Embryonic facial prominence (tissue), 1 donor: ENCODE measurements around the gene ITK.
A peak's percentile ranks its signal among the peaks of the same experiment; 100 is the strongest.

ENCODE experiments used
- DNase-seq: peaks from one replicate; pipeline ENCODE4 v3.0.0-alpha.2; 2016; ENCODE audit errors: extremely low spot score

The ITK gene

DNA sequence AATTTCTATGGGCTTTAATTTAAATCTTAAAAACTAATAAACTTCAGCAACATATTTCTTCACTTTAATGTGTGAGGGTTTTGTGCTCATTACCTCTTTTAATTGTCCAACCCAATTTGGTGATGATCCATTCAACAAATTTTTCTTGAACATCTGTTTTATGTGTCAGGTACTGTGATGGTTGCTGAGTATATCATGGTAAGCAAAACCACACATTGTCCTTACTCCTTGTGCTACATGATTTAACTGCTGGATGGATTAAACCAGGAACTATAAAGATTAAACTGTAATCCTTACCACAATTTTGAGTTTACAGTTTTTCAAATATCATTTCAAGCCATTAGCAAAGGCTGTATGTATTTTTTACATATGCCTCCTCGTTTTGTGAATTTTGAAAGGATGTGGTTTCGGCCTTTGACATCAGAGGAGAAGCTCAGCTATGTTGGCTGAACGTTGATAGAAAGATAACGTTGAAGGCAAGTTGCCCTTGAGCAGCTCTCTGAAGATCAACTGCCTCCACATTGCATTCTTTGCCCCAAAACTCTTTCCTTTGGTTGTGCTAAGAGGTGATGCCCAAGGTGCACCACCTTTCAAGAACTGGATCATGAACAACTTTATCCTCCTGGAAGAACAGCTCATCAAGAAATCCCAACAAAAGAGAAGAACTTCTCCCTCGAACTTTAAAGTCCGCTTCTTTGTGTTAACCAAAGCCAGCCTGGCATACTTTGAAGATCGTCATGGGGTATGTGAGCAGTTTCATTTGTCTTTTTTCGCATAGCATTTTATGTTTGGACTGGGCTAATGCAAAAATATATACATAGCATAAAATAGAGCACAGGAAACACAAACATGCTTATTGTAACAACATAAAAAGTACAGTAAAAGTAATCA lies at the start of gene ITK:
Gene ITK (plus strand): TSS at position 467 of the 891 bp plus-strand sequence. CDS start 138 bp downstream, at position 605.
- no peak for DNase-seq

DNA sequence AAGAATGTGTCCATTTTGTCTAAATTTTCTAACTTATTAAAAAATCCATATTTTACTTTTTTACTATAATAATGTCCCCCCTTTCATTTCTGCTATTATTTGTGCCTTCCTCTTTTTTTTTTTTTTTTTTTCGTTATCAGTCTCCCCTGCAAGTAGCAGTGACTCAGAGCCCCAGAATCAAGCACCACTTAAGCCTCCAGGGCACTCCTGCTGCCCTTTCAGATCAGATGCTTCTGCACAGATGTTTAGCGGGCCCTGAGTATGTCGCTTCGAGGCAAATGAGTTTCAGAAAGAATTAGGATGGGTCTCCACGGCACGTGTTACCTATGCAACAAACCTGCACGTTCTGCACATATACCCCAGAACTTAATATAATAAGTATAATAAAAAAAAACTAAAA lies 49.7 kb upstream of the ITK start:
- DNase-seq = no peak

DNA sequence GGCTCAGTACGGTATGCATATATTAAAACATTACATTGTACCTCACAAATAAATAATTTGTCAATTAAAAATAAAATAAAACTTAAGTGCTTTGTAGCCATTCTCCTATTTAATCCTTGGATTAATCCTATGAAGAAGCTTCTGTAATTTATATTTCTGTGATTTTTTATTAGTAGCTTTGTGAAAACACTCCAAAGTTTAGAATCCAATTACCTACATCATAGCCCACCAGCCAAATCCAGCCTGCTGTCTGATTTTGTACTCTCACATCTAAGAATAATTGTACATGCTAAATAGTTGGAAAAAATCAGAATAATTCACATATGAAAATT lies 48.4 kb upstream of the ITK start:
- DNase-seq = no peak

DNA sequence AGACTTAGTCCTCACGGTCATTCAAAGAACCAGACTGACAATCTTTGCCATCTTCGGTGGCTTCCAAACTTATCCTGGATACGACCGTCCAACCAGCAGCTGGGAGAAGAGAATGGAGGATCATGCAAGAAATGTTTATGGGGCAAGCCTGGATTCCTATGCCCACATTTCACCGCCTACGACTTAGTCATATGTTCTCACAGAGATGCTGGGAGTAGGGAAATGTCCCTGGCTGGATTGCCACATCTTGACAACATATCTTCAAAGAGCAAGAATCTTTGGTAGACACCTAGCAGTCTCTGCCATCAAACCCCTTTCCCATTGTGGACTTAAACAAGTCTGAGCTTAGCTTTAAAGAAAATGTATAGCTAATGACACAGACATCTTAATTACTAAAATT lies 42.9 kb upstream of the ITK start:
- no peak for DNase-seq

DNA sequence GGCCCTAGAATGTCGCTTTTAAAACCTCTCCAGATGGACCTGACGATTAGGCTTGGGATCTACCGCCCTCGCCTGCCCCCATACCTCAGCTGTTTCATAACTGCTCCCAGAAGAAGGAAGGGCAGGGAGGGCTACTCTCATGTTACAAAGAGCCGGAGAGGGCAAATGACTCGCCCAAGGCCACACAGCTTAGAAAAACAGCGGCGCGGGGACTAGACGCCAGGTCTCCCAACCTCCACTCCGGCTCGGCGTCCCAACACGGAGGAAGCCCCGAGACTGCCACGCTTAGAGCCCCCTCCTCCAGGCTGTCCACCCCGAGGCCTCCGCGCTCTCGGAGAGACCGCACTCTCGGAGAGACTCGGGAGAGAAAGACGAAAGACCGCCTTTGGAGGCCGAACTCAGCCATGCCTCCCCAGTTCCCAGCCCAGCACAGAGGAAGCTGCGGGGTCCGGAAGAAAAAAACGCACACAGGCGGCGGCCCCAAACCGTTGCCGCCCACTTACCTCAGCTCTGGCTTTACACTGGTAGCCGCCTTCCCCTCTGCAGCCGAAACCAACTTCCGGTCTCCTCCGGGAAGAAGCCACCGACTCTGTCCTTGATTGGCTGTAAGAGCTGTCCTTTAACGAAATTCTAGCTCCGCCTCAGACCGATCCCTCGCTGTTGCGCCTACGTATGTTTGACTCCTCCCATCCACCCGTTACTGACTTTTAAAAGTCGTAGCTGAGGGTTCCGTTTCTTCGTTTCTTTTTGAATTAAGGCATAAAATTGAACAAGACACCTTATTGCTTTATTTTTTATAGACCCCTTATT lies 38.1 kb upstream of the ITK start, which contains the start of gene MED7:
Gene MED7 (minus strand): TSS at position 549 of the 810 bp plus-strand sequence. CDS start 3,434 bp downstream, outside the sequence.
- DNase-seq = peak; percentile 100

DNA sequence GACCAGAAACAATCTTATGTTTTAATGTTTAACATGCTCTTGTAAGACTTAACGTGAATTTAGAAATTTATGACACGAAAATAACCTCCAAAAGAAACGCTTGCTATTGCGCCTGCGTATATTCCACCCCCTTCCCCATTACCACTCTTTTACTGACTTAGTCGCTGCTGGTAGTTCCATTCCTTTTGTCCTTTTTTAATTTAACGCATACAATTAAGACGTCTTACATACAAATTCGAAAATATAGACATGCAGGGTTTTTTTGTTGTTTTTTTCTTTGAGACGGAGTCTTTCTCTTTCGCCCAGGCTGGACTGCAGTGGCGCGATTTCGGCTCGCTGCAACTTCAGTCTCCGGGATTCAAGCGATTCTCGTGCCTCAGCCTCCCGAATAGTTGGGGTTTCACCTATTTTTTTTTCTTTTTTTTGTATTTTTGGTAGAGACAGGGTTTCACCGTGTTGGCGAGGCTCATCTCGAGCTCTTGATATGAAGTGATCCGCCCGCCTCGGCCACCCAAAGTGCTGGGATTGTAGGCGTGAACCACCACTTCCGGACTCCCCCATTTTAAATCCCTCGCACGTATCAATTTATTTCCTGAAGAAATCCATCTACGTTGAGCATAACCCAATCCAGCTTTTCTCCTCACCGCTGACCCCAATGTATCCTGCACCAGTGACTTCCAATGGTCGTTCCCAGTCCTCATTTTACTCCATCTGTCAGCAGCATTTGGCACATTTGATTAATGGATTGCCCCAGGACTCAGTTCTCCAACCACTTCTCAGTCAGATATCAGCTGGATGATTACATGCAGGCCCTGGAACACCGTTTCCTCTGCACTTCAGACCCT lies 37.3 kb upstream of the ITK start:
- DNase-seq = peak; percentile 16

DNA sequence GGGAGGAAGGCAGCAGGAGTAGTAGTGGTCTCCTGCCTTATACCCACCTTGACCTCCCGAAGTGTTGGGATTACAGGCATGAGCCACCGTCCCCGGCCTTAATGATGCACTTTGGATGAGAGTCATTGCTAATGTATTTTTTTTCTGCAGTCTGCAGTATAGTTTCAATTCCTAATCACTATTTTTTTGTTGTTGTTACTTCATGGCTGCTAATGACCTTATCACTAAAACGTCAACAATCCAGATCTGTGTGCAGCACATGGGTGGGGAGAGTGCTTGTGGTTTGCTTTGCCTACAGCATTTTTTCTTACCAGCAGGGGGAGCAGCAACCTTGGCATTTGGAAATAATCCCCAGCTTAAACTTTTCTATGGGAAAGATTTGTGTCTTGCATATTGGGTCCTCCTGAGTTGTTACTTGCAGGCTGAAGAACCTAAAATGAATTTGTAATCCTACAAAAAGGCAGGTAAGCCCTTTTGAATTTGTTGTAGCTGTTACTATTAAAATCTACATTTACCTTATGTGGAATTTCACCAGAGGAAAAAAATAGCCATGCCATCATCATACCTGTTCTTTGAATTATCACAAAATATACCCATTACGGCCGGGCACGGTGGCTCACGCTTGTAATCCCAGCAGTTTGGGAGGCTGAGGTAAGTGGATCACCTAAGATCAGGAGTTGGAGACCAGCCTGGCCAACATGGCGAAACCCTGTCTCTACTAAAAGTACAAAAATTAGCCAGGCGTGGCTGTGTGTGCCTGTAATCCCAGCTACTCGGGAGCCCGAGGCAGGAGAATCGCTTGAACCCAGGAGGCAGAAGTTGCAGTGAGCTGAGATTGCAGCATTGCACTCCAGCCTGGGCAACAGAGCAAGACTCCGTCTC lies 31.7 kb upstream of the ITK start:
- peak; percentile 43 for DNase-seq

DNA sequence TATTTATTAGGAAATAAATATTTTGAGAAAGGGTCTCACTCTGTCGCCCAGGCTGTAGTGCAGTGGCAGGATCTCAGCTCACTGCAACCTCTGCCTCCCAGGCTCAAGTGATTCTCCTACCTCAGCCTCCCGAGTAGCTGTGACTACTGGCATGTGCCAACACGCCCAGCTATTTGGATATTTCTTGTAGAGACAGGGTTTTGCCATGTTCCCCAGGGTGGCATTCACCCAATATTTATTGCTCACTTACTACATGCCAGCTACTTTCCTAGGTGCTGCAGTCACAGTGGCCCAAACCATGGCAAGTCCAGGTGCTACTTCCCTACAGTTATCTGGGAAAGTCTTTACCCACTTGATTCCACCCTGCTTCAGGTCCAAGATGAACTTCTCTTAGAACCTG lies 29.6 kb upstream of the ITK start:
- DNase-seq = no peak

DNA sequence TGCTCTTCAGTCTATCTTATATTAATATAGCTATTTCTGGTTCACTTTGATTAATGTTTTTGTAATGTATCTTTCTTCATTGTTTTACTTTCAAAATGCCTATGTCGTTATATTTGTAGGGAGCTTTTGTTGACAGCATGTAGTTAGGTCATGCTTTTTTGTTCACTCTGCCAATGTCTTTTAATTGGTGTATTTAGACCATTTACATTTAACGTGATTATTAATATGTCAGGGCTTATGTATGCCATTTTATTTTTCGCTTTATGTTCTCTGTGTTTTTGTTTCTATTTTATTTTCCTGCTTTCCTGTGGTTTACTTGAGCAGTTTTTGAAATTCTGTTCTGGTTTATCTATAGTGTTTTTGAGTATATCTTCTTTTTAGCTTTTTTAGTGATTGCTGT lies 25.3 kb upstream of the ITK start:
- DNase-seq = no peak

DNA sequence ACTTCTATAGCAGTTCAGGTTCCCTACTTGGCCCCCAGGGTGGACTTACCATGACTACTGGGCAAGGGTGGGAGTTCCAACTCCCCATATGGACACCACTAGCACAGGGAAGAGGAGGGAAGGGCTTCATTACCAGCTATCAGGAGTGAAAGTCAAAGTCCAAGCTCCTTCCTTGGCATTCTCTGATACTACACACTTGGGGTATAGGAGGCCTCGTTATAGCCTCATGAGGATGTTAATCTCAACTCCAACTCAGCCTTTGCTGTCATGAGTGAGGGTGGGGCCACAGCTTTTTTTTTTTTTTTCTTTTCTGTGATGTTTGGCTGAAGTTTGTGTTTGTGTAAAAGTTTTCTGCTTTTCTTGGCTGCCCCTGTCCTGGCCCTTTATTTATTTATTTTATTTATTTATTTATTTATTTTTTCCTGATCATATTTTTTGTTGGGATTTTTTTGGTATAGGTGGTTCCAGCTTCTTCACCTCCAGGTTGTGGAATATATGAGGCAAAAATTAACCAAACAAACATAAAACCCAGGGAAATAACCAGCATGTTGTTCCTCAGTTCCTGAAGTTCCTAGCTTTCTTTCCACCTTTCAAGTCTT lies 23.2 kb upstream of the ITK start:
- no peak for DNase-seq

DNA sequence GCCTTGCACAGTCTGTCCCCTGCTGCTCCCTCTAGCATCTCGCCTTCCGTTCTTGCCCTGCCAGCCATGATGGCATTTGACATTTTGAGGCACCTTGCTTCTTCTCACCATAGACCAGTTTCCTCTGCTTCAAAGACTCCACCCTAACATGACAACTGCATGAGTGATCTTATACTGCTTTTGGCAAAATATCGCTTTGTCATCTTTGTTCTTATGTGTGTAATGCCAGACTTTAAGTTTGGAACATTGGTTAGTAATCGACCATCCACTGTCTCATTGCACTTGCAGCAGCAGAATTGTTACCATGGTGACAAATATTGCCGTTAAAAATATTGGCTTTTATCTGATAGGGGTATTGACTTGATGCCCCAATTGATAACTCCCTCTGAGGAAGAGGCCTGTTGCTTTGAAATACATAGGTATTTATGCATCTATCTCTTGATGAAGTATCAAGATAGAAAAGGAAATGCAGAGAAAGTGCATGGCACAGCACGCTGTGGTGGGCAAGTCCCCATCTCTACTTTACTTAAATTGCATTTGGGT lies 21.4 kb upstream of the ITK start:
- DNase-seq = no peak

DNA sequence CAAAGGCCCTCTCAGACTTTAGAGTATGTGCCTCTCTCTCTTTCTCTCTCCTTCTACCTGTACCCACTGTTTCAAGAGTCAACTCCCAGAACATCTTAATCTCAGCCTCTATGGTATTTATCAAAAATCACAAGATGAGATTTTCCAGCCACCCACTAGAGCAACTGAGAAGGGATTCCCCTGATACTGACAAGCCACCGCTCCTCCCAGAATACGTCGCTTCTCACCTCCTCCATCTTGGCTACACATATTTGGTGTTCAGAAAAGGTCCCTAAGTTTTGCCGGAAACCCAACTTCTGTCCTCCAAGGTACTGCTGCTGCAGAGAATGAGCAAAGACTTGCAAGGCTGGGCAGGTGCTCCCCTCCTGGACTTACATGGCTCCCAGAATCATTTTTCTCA lies 20.6 kb upstream of the ITK start:
- DNase-seq = no peak

DNA sequence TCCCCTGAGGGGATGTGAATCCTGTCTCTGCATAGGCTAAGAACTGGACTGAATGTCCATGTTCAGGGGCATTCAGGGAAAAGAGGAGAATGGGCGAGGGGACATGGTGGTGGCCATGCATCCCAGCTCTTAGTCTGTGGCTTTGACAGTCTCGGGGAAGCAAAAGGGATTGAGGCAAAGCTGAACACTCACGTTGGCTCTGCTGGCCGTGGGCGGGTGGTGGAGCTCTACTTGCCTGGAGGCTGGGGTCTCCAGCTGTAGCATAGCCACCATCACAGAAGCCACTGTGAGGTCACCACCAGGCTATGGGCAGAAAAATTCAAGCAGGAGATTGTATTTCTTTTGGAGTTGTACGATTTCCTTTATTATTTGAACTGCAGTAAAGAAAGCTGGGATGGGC lies 18.6 kb upstream of the ITK start:
- DNase-seq = no peak

DNA sequence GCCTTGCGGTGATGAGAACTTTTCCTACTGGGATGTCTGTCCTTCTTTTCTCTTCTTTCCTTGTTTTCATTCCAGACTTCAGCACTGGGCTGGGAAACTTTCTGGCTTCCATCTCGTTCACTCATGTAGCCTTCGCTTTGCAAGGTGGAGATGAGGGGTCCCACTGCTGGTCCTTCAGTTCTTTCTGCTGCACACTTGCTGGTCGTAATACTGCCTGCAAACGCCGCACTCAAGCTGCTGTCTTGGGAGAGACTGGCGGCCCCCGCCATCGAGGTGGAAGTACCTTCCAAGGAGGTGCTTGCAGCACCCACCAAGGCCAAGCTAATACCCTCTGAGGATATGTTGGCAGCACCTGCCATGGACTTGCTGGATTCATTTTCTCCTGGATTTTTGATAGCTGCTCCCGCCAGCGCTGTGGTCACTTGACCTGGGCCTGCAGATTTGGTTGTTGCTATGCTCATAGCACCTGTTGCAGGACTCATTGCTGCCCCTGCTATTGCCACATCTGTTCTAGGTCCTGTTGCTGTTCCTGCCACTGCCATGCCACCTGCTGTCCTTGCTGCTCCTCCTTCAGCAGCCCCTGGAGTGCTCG lies 17.6 kb upstream of the ITK start:
- no peak for DNase-seq

DNA sequence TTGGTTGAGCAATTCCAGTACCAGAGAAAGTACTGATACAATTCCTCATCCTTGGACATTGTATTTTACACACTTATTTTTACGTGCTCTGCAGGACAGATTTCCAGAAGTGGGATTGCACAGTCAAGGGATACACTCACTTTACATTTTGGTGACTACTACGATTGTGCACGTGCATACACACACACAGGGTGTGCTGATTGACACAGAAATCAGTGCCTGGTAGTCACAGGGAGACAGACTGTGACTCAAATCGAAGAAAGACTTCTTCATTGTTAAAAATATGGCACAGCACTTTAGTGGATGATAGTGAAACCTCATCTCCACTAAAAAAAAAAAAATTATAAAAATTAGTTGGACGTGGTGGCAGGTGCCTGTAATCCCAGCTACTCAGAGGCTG lies 16.1 kb upstream of the ITK start:
- no peak for DNase-seq

DNA sequence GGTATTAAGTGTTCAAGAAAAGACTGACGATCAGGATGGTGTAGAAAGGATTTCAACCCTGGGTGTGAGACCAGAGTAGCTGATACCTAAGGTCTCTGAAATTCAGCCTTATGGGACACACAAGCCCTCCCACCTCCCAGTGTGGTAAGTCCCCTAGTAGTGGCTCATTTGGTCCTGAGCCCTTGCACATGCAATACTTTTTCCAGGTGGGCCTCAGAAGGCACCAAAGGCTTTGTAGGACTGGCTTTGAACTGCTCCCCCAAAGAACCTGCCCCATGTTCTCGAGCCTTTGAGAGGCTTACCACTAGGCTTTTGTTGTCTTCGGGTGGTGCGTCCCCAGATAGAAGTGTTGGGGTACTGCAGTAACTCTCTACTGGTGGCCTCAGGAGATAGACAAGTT lies 15.4 kb upstream of the ITK start:
- DNase-seq = no peak

DNA sequence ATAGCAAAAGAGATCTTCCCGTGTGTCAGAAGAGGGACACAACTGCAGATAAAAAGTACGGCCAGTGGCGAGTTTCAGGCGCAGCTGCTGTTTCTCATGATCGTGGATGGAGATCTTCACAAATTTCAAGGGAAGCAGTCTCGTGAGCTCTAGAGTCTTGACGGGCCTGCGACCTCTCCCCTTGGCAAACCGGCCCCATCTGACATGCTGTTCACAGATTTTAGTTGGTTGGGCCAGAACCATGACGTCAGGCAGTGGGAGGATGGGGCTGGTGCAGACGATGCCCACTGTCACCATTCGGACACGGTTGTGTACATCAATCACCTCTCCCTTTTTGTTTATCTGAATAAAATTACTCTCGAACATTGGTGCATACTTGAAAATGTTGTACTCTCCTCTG lies 15.0 kb upstream of the ITK start:
- no peak for DNase-seq

DNA sequence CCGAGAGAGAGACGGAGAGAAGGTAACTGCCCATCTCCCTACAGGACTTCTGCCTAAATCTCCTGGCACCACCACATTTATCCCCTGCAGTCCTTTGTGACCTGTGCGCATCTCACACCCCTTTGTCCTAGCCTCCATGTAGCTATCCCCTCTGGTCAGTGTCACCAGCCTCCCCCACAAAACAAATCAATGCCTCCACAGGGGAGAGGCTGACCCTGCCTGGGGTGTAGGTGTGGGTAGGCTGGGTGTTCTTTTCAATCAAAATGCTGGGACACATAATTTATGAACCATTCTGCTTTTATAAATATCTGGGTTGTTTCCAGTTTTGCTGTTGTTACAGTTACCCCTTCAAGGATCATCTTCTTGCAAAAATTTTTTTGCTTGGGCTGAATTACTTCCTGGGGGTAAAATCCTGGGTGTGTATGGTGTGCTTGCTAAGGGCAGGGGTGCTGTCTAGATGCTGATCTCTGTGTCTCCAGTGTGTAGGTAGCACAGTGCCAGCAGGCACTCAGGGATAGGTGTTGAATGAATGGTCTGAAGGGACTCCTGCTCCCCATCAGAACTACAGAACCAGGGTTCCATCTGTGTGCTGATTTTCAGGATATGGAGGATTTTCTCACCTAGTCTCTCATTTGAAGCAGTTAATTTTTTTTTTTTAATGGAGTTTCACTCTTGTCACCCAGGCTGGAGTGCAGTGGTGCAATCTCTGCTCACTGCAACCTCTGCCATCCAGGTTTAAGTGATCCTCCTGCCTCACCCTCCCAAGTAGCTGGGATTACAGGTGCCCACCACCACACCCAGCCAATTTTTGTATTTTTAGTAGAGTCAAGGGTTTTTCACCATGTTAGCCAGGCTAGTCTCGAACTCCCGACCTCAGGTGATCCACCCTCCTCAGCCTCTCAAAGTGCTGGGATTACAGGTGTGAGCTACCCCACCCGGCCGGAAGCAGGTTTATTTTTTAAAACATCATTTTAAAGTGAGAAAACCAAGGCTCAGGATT lies 14.1 kb upstream of the ITK start, which contains the start of gene GARIN3:
Gene GARIN3 (minus strand): TSS at position 51 of the 1,000 bp plus-strand sequence. CDS start 96 bp downstream, outside the sequence.
- no peak for DNase-seq
